ENCODE data around the gene MCM9.

DNA sequence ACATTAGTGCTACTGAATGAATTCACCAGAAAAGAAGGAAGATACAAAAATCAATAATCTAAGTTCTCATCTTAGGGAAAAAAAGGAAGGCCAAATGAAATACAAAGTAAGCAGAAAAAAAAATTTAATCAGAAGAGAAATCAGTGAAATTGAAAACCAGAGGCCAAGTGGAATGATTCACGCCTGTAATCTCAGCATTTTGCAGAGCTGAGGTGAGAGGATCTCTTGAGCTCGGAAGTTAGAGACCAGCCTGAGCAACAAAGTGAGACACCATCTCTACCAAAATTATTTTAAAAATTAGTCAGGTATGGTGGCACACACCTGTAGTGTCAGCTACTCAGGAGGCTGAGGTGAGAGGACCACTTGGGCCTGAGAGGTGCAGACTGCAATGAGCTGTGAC is 62.2 kb downstream of the MCM9 start:
- TF ChIP-seq ZBTB7B (CRISPR knock-in tag; IDR thresholded peaks at IDR 0.05) = no peak
- TF ChIP-seq ELK4 (CRISPR knock-in tag; IDR thresholded peaks at IDR 0.05; ENCODE audit: borderline replicate concordance) = no peak
- TF ChIP-seq ZNF530 (CRISPR knock-in tag; IDR thresholded peaks at IDR 0.05; ENCODE audit: low read depth) = no peak
- no peak for TF ChIP-seq SOX13 (IDR thresholded peaks at IDR 0.05)
- TF ChIP-seq SOX13 (CRISPR knock-in tag; conservative IDR thresholded peaks at IDR 0.05 in 1 of 2, IDR thresholded peaks at IDR 0.05 in 1 of 2) = no peak
- no peak for TF ChIP-seq CTCF (CRISPR knock-in tag; IDR thresholded peaks at IDR 0.05)
- TF ChIP-seq, protein P1, sequence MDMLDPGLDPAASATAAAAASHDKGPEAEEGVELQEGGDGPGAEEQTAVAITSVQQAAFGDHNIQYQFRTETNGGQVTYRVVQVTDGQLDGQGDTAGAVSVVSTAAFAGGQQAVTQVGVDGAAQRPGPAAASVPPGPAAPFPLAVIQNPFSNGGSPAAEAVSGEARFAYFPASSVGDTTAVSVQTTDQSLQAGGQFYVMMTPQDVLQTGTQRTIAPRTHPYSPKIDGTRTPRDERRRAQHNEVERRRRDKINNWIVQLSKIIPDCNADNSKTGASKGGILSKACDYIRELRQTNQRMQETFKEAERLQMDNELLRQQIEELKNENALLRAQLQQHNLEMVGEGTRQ (IDR thresholded peaks at IDR 0.05; ENCODE audit: low read depth, low read length) = no peak
- TF ChIP-seq, protein P1 (CRISPR knock-in tag; IDR thresholded peaks at IDR 0.05; ENCODE audit: borderline replicate concordance) = no peak
- TF ChIP-seq ZKSCAN1 (IDR thresholded peaks at IDR 0.05; ENCODE audit: low read length) = no peak
- TF ChIP-seq ZBTB34 (CRISPR knock-in tag; IDR thresholded peaks at IDR 0.05) = no peak
- TF ChIP-seq ZSCAN31 (CRISPR knock-in tag; IDR thresholded peaks at IDR 0.05; ENCODE audit: low read depth) = no peak
- no peak for TF ChIP-seq PAF1 (CRISPR knock-in tag; IDR thresholded peaks at IDR 0.05)
- TF ChIP-seq ZNF598 (CRISPR knock-in tag; IDR thresholded peaks at IDR 0.05; ENCODE audit: borderline replicate concordance) = no peak
- no peak for TF ChIP-seq ARHGAP35 (CRISPR knock-in tag; IDR thresholded peaks at IDR 0.05; ENCODE audit: borderline replicate concordance)
